Pancreas (tissue), 10 donors: ENCODE data around the gene TBCB. TPM values are rescaled to one million over a fixed set of nuclear protein-coding genes. Genes with fewer than 3 reads are reported as not detected.

ENCODE experiments used
- ATAC-seq, 4 donors: fragments of 200-7000 bp; cut with Tn5 transposase; one replicate each; pipeline versions ENCODE4 v1.8.0 to v1.9.1; 2020; ENCODE audit warnings: mild to moderate bottlenecking in 4 of 4, moderate library complexity in 4 of 4
- DNase-seq, 6 donors: peaks; one replicate each; pipeline ENCODE4 v3.0.0-alpha.2; 2020
- FAIRE-seq: peaks from 2 replicates; lab custom pipeline; 2012; peaks lifted over from hg19 to GRCh38; lab: Jason Lieb, UNC
- H3K27ac ChIP-seq, 4 donors: fragments of 200-600 bp; sonication (generic); 1 replicate in 3 of 4; 2 replicates in 1 of 4; pipeline versions ENCODE4 v1.5.0 to v1.8.0; 2020
- H3K27me3 ChIP-seq, 4 donors: fragments of 200-600 bp; one replicate each; pipeline ENCODE4 v1.8.0; 2021
- H3K36me3 ChIP-seq, 3 donors: fragments of 200-600 bp; sonication (generic) in 1 of 3; one replicate each; pipeline versions ENCODE4 v1.5.0 to v1.8.0; 2020 to 2021
- H3K4me1 ChIP-seq, 3 donors: fragments of 200-600 bp; one replicate each; pipeline ENCODE4 v1.8.0; 2021
- H3K4me3 ChIP-seq, 4 donors: fragments of 200-600 bp; sonication (generic) in 2 of 4; one replicate each; pipeline versions ENCODE4 v1.5.0 to v1.8.0; 2020 to 2021
- H3K9me3 ChIP-seq, 4 donors: fragments of 200-600 bp; one replicate each; pipeline ENCODE4 v1.8.0; 2021
- WGBS, 2 donors: extraction: QIAGEN DNeasy Blood & Tissue Kit; methylation state at CpG; one replicate each; pipeline ENCODE4 v1.1.7; 2013; 5-methylcytosine and 5-hydroxymethylcytosine counted together
- intact Hi-C, 3 donors: fragments of 100-400 bp; cut with DNase I; formaldehyde crosslinking; loops; one replicate each; pipeline versions ENCODE4 v1.11.1 to v1.14.2; 2022
- polyA plus RNA-seq, 2 donors: library from polyadenylated mRNA; stranded (reverse); fragments of 200-250 nt; gene quantifications; one replicate each; pipeline ENCODE4 v1.2.3, GENCODE V29; 2013
- total RNA-seq, 6 donors: library from RNA; stranded (reverse); fragmentation: NEBNext Ultra II Directional in 4 of 6; extraction: Animal tissue kit (Norgen Biotek cat#: 25700) in 4 of 6; gene quantifications; one replicate each; pipeline versions ENCODE4 v1.2.1 to v1.2.4, GENCODE V29; 2021 to 2023
- TF ChIP-seq, protein P1 (sequence below), 4 donors: fragments of 200-600 bp; sonication (generic) in 3 of 4; IDR thresholded peaks; one replicate each; pipeline versions ENCODE4 v1.5.0 to v1.8.0; 2021; ENCODE audit warnings: antibody characterized with exemption in 4 of 4
- donor health status: healthy with polysubstance abuse.
- donor health status: DM: no; HTN: no; CAD: no; lungs with moderate emphysema.
- donor health status: DM: no; HTN: no; CAD: no.
- donor health status: control.
- donor health status: control.
- donor health status: Bipolar disorder and iron deficiency.
- donor health status: DM: yes; HTN: yes; CAD: no.
- donor health status: DM: no; HTN: no; CAD: no.
- donor health status: DM: no; HTN: no; CAD: no.
- donor health status: DM: yes; HTN: yes; CAD: no.

The TBCB gene
- total and polyA plus RNA-seq, 8 donors, result 22.3 to 131 (median 37.5) TPM

DNA sequence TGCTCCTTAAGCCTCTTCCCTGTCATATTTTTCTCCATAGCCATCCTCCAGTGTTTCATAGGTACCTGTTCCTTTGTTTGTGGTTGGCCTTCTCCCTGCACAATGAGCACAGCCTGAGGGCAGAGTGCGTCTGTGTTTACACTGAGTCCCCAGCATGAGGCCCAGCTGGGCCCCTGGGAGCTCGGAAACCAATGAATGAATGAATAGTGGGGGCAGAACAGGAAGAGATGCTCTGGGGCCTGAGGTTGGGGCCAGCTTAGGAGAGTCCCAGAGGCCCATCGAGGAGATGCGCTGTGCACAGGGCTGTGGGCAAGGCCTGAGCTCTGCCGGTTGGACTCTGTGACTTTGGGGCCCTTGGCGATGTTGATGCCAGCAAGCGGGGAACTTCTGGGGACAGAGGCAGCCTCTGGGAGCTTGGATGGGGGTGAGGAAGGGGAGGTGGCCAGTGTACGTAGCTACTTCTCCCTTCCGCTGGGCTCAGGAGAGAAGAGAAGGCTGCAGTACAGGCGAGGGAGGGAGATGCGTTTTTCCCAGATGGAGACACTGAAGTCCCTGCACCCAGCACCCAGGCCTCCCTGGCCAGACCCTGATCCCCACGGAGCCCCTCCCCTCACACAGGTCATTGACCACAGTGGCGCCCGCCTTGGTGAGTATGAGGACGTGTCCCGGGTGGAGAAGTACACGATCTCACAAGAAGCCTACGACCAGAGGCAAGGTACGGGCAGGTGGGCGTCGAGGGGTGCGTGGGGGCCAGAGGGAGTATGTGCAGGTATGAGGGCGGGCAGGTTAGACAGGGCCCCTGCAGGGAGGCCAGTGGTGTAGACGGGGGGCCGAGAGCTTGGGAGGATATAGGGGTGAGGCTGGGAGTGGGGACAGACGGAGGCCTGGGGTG lies 5.1 kb downstream of the TBCB start:
- no peak for ATAC-seq
- intact Hi-C loops, result no loop called here
- WGBS, 2 donors, result 89% methylated on average over 23 to 26 of the region's 26 CpGs
- no peak overlapping the region for H3K27ac ChIP-seq
- peaks cover 0 to 10% (median 6%) of the 10 kb centered on the region in 3 donors for H3K4me1 ChIP-seq
- no peak for FAIRE-seq
- H3K9me3 ChIP-seq, result no peaks in the 10 kb centered on the region
- peaks cover 0 to 4% (median 2%) of the 10 kb centered on the region in 3 donors for H3K36me3 ChIP-seq
- peak in 1 of 6 donors; percentile 68 for DNase-seq
- no peak overlapping the region for H3K4me3 ChIP-seq
- H3K27me3 ChIP-seq, result no peaks in the 10 kb centered on the region
- TF ChIP-seq, protein P1, sequence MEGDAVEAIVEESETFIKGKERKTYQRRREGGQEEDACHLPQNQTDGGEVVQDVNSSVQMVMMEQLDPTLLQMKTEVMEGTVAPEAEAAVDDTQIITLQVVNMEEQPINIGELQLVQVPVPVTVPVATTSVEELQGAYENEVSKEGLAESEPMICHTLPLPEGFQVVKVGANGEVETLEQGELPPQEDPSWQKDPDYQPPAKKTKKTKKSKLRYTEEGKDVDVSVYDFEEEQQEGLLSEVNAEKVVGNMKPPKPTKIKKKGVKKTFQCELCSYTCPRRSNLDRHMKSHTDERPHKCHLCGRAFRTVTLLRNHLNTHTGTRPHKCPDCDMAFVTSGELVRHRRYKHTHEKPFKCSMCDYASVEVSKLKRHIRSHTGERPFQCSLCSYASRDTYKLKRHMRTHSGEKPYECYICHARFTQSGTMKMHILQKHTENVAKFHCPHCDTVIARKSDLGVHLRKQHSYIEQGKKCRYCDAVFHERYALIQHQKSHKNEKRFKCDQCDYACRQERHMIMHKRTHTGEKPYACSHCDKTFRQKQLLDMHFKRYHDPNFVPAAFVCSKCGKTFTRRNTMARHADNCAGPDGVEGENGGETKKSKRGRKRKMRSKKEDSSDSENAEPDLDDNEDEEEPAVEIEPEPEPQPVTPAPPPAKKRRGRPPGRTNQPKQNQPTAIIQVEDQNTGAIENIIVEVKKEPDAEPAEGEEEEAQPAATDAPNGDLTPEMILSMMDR (IDR thresholded peaks at IDR 0.05), result no peak

GRCh38 chr19:36120984-36121358 lies 5.7 kb downstream of the TBCB start:
- TF ChIP-seq, protein P1 (IDR thresholded peaks at IDR 0.05), result no peak
- Histone ChIP-seq H3K27me3 (no peaks in the 10 kb centered on the region), H3K36me3 (peaks cover 0 to 4% (median 2%) of the 10 kb centered on the region in 3 donors), H3K9me3 (no peaks in the 10 kb centered on the region), H3K27ac (no peak overlapping the region), H3K4me3 (no peak overlapping the region), H3K4me1 (peaks cover 0 to 9% (median 3%) of the 10 kb centered on the region in 3 donors)
- no peak for DNase-seq
- WGBS, 2 donors, result 92% methylated on average over 17 to 18 of the region's 18 CpGs
- no peak for ATAC-seq
- intact Hi-C loops, result no loop called here
- no peak for FAIRE-seq

DNA sequence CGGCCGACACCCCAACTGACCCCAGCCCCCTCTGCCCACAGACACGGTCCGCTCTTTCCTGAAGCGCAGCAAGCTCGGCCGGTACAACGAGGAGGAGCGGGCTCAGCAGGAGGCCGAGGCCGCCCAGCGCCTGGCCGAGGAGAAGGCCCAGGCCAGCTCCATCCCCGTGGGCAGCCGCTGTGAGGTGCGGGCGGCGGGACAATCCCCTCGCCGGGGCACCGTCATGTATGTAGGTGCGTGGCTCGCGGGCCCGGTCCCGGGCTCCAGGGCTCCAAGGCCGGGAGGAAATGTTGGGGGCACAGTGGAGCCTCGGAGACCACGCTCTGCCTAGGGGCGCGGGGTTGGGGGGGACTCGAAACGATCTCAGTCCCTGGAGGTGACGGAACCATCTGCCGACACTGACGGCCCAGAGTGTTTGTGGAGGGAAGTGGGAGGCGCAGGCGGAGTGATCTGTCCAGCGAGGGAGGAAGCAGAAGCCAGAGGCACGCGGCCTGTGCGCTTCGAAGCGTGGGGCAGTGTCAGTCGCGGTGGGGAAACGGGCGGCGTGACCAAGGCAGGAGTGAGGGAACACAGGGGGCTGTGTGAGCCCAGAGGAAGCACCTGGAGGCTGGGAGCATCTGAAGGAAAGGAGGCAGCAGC lies 6.3 kb downstream of the TBCB start:
- Histone ChIP-seq H3K4me3 (no peak overlapping the region), H3K36me3 (peaks cover 0 to 4% (median 2%) of the 10 kb centered on the region in 3 donors), H3K27me3 (no peaks in the 10 kb centered on the region), H3K27ac (no peak overlapping the region), H3K4me1 (peaks cover 0 to 3% (median 0%) of the 10 kb centered on the region in 3 donors), H3K9me3 (no peaks in the 10 kb centered on the region)
- WGBS, 2 donors, result 90% methylated on average over 44 to 49 of the region's 49 CpGs
- no peak for ATAC-seq
- TF ChIP-seq, protein P1 (IDR thresholded peaks at IDR 0.05), result no peak
- no peak for FAIRE-seq
- intact Hi-C loops, result no loop called here
- no peak for DNase-seq

DNA sequence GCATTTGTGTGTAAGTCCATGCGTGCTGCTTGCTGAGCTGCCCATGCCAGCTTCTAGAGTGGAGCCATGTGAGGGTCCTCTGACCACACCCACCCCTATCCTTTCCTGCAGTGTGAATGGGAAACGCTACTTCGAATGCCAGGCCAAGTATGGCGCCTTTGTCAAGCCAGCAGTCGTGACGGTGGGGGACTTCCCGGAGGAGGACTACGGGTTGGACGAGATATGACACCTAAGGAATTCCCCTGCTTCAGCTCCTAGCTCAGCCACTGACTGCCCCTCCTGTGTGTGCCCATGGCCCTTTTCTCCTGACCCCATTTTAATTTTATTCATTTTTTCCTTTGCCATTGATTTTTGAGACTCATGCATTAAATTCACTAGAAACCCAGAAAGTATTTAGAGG lies 10.3 kb downstream of the TBCB start:
- no peak for DNase-seq
- no peak overlapping the region for H3K4me3 ChIP-seq
- no peak for ATAC-seq
- no peaks in the 10 kb centered on the region for H3K9me3 ChIP-seq
- TF ChIP-seq, protein P1 (IDR thresholded peaks at IDR 0.05), result no peak
- H3K27me3 ChIP-seq, result no peaks in the 10 kb centered on the region
- intact Hi-C loops, result loop anchor here in 2 of 3 donors (5.0 kb wide), 2 partner anchors 42 to 47 kb away; no protein-coding TSS in a partner anchor
- H3K27ac ChIP-seq, result no peak overlapping the region
- H3K4me1 ChIP-seq, result peaks cover 0 to 5% (median 0%) of the 10 kb centered on the region in 3 donors
- 81 to 85% methylated on average over 9 of the region's 9 CpGs for WGBS, 2 donors
- peaks cover 0 to 4% (median 2%) of the 10 kb centered on the region in 3 donors for H3K36me3 ChIP-seq
- FAIRE-seq, result no peak
